Glomerular visceral epithelial cell (primary cell): ENCODE data around the gene ACSF3.
"Not testable (repeated sequence)": the region's sequence is repeated elsewhere in the genome, so short reads cannot be mapped to it uniquely, and the experiment has no call there.

Experiments used
- DNase-seq: peaks from one replicate; pipeline ENCODE4 v3.0.0-alpha.2; 2016; ENCODE audit errors: extremely low spot score

ACSF3 gene

DNA sequence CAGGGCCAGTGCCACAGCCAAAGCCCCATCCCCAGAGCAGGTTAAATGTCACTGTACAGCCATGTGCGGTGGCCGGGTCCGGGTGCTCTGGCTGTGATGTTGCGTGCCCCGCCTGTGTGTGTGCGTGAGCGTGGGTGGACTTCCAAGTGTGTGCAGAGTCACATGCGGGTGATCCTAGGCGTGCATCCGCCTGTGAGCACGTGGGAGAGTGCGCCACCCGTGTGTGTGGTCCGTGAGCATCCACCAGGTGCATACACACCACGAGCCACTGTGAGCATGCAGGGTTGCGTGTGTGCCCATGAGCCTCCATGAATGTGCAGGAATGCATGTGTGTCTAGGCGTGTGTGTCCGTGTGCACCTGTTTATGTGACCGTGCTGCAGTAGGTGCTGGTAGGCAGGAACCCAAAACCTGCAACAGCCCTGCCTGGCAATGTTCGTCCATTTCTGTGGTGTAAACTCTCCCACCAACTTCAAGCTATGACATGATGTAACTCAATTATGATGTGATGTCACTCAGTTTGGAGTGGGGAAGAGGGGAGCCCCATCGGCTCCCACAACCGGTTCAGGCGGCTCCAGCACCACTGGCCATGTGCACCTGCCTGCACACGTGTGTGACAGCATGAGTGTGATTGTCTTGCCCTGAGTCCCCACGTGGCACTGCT is 37.6 kb upstream of the ACSF3 start:
- no peak for DNase-seq

DNA sequence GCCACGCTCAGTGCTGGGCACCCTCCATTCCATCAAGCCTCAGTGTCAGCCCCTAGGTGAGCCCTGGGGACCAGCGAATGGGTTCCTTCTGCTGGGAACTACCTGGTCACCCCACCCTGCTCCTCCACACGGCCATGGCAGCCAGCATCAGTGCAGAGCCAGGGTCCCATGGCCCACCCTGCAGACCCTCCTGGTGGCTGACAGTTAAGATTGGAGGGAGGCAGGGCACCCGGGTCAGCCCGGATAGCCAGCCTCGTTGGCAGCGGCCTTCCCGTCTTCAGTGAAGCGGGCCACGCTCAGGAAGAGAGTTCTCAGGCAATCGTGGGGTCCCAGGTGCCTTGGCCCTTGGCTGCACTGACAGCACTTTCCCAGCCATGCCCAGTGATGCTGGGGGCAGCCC is 37.1 kb upstream of the ACSF3 start:
- DNase-seq = no peak

DNA sequence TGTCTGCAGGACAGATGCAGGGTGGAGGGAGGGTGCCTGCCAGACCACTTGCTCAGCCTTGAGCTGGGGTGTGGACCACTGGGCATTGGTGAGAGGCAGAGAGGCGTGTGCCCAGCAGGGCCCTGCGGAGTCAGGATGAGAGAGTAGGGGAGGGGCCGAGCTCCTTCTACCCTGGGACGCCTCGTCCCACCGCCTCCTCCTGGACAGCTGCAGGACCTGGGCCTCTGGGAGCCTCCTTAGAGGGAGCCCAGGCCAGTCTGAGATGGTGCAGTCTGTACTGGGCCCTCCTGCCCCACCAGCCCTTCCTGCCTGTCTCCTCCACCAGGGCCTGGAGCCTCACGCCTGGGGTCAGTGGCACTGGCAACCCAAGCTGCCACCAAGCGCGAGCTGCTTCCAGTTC is 35.9 kb upstream of the ACSF3 start:
- no peak for DNase-seq

DNA sequence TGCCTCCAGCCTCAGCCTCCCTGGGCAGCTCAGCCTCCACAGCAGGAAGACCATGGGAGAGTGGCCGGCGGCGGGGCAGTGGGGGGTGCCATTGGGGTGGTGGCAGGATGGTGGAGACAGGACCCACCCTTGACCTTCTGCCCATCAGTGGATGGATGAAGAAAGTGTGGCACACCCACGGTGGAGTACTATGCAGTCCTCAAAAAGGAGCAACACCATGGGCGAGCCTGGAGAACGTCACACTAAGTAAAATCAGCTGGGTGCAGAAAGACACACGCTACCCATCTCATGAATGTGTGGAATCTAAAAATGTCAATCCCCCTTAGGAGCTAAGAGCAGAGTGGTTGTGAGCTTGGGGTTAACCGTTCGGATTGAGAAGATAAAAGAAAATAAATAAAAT is 34.8 kb upstream of the ACSF3 start:
- DNase-seq = no peak

DNA sequence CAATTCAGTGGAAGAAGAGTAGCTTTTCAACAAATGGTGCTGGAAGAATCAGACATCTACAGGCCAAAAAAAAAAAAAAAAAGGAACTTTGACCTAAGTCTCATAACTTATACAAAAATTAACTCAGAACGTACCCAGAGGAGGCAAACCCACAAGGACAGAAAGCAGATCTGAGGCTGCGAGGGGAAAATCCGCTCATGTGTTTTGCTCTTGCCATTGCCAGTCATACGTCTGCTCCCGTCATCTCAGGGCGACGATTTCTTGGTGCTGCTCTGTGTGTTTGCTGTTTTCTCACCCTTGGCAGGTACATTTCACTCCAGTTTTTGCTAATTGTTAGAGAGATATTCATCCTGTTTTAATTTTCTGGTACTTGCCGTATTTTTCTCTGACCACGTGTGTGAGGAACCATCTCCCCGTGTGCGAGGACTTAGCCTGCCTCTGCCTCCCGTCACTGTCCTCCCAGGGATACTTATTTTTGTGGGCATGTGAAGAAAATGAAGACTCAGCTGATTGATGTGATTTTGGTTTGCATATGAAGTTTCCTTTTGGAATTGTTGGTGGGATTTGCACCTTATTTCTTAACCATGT is 33.4 kb upstream of the ACSF3 start:
- DNase-seq = no peak

DNA sequence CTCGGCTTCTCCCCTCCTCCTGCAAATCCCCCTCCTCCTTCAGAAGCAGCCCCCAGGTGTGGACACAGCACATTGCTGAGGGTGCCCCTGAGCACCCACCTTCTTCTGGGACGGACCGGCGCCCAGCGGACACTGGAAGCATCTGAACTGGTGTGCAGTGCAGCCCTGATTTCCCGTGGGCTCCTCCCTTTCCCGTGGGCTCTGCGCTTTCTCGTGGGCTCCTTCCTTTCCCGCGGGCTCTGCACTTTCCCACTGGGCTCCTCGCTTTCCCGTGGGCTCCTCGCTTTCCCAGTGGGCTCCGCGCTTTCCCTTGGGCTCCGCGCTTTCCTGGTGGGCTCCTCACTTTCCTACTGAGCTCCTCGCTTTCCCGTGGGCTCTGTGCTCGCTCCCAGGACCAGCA is 32.6 kb upstream of the ACSF3 start:
- DNase-seq = no peak

DNA sequence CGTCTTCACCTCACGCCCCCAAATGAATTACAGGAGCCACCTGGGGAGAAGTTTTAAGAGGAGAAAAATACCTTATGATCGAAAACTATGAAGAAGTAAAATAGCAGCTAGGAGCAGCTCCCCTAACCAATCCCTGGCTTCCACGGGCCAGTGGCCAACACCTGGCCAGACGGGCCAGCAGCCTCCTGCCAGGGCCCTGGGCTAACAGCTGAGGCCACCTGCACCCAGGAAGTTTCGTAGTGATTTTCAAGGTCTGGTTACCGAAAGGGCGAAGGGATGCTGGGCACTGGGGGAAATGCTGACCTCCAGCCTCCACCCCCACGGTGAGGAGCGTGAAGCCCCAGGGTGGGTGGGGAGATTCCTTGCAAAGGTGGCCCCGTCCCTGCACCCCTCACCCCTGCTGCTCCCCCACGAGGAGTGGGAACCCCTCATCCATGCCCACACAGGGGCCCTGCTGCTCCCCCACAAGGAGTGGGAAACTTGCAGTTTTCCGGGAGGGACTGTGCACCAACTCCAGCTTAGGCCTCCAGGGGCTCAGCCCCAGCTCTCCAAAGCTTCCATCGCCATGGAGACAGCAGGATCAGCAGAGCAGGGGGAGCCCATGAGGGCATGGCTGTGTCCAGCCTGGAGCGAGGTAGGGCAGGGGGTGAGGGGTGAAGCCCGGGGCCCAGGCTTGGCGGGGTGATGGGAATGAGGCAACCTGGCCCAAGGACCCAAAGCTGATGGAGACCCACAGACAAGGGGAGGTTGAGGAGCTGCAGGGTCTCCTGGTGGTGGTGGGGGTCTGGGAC is 31.9 kb upstream of the ACSF3 start:
- no peak for DNase-seq

DNA sequence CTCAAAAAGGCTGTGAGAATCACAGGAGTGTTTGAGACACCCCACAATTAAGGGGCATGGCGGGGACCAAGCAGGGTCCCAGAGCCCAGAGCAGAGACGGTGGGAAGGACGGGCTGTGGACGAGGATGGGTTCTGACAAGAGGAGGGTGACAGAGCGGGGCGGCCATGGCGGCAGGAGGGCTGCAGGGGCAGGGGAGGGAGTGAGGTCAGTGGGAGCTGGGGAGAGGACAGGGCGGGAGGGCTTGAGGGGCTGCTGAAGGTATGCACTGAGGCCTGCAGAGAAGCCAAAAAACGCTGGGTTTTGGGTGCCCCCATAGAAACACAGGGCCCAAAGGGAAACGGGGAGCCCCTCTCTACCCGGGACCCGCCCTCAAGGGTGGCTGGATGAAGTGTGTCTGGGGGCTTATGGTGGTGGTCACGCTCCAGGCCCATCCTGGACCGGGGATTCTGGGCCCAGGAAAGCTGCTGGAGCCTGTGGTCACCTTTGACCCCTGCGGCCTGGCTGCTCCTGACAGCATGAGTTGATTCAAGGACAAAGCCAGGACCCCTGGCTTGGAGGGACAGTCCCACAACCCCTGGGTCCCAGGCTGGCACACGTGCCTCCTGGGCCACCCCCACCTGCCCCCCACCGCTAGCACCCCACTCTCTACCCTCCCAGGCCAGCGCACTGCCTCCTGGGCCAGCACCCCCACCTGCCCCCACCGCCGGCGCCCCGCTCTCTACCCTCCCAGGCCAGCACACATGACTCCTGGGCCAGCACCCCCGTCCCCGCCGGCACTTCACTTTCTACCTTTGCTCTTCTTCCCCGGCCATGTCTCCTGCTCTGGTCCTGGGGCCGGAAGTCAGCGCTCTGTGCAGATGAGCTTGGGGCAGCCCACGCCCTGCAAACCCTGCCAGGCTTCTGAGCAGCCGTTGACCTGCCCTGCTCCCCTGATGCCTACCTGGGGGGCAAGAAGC is 31.0 kb upstream of the ACSF3 start:
- no peak for DNase-seq

DNA sequence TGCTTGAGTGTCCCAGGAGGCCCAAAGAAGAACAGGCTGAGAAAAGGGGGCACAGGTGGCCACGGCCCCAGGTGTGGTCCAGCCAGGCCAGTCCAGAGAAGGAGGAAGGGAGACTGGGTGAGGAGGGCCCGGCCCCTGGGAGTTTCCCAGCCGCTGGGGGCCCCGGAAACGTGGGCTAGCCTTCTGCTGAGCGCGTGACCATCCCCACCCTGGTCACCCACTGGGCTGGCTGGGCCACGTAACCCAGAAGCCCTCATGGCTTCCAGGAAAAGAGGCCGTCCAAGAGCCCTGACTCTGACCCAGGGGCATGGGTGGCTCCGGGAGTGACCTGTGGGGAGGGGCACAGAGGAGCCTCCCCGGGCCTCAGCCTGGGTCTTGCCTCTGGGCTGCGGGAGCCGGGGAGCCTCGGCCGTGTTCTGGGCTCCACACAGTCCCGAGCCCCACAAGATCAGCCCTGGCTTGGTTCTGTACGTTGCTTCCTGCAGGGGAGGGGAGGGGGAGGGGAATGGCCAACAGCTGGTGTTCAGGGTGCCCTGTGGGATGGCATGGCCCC is 29.8 kb upstream of the ACSF3 start:
- no peak for DNase-seq

DNA sequence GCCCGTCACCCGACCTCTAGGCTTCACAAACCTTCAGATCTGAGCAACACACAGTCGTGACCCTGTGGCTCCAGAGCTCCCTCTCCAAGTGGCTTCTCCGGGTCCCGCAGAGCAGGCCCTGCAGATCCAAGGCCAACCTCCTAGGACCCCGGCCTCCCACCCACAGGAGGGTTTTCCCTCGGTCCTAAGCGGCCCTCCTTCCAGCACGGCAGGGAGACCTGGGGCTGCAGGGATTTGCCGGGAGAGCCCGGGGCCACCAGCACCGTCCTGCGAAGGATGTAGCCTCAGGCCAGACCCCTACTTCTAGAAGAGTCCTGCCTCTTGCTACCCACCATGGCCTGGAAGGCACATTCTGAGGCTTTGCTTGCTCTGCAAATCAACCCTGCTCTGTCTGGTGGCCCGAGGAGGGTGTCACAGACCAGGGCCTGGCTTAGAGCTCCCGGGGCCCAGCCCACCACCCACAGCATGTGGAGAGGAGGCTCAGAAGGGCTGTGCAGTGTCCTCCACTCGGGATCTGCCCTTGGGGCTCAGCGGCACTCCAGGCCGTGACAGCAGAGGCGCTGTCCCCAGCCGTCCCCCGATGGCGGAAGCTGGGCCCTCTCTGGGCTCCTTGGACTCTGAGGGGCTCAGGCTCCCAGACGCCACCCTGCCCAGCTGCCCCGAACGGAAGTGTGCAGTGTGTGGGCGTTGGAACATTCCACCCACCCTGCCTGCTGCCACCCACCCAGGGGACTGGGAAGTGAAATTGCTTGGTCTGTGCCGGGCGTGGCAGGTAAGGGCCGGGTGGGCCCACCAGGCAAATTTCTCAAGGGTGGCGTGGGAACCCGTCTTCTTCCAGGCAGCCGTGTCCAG is 28.8 kb upstream of the ACSF3 start:
- DNase-seq = no peak

DNA sequence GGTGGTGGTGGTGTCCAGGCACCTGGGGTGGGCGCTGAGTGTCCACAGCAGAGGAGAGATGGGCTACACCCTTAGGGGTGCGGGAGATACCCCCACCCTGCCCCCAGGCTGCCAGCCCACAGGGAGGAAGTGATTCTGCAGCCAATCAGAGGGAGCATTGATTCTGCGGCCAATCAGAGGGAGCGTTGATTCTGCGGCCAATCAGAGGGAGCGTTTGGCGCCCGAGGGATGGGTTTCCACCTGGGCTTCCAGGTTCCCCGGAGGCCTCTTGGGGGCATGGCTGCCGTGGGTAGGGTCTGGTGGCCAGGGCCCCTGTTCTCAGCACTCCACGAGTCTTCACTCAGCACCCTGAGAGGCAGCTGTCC is 28.2 kb upstream of the ACSF3 start:
- DNase-seq = no peak

DNA sequence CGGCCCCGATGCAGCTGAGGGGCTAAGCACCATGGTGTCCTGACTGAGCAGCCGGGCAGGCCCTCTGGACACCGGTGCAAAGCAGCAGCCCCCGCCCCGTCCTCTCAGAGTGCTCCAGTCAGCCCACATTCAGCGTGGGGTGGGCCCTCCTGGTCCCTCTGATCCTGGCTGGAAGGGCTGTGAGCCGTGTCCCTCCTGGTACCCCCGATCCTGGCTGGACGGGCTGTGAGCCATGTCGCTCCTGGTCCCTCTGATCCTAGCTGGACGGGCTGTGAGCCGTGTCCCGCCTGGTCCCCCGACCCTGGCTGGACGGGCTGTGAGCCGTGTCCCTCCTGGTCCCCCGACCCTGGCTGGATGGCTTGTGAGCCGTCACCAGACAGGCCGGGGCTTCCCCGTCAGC is 26.9 kb upstream of the ACSF3 start:
- no peak for DNase-seq

DNA sequence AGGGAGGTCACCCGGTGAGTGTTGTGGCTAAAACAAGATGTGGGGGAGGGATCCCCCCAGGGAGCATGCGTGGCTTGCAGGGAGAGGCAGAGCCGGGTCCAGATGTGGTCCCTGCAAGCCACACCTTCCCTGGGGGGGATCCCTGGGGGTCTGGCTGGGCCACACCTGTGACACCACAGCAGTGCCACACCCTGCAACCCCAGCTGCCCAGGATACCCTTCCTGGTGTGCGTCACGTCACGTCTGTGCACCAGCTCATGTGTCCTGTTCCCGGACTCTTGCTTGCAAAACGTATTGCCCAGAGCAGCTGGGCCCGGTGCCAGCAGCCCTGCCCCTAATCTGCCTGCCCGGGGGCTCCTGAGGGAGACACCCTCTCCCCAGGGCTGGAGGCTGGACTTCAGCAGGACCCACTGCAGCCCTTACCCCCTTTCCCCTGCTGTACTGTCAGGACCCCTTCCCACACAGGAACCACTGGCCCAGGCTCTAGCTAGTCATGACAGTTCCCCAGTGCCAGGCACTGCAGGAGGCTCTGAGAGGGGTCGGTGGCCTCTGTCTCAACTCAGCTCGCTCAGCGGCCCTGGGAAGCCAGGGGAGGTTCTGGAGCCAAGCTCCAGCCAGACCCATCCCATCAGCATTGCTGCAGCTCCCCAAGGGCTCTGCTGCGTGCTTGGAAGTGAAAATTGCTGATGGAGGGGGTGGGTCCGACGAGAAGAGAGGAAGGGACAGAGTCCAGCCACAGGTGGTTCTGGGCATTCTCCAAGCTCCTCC is 25.8 kb upstream of the ACSF3 start:
- no peak for DNase-seq

DNA sequence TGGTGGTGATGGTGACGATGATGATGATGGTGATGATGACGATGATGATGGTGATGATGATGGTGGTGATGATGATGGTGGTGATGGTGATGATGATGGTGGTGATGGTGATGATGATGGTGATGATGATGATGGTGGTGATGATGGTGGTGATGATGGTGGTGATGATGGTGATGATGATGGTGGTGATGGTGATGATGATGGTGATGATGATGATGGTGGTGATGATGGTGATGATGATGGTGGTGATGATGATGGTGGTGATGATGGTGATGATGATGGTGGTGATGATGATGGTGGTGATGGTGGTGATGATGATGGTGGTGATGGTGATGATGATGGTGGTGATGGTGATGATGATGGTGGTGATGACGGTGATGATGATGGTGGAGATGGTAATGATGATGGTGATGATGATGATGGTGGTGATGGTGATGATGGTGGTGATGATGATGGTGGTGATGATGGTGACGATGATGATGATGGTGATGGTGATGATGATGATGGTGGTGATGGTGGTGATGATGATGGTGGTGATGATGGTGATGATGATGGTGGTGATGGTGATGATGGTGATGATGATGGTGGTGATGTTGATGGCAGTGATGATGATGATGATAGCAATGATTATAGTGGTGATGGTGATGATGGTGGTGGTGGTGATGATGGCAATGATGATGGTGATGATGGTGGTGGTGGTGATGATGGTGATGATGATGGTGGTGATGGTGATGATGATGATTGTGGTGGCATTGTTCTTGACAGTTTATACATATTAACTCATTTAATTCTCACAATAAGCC is 24.6 kb upstream of the ACSF3 start:
- not testable (repeated sequence) for DNase-seq

DNA sequence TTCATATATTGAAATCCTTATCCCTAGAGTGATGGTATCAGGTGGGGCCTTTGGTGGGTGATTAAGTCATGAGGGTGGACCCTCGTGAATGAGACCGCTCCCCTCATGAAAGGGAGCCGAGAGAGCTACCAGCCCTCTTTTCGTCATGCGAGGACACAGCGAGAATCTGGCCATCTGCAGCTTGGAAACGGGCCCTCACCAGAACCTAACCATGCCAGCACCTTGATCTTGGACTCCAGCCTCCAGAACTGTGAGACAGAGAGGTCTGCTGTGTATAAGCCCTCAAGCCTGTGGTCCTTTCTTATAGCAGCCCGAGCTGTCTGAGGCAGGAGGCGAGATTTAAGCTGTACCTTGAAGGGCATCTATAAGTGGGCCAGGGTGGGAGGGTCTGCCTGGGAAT is 23.7 kb upstream of the ACSF3 start:
- no peak for DNase-seq

DNA sequence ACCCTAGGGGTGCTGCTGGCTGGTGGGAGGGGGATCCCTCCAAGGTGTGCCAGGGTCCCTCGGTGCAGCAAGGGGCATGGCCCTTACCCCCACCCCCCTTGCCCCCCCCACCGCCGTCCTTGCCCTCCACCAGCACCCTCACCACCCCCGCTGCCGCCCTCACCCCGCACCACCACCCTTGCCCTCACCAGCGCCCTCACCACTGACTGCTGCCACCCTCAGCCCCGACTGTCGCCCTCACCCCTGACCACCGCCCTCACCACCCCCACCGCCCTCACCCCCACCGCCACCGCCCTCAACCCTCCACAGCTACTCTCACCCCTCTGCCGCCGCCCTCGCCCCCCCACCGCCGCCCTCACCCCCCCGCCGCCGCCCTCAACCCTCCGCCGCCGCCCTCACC is 23.1 kb upstream of the ACSF3 start:
- DNase-seq = no peak

DNA sequence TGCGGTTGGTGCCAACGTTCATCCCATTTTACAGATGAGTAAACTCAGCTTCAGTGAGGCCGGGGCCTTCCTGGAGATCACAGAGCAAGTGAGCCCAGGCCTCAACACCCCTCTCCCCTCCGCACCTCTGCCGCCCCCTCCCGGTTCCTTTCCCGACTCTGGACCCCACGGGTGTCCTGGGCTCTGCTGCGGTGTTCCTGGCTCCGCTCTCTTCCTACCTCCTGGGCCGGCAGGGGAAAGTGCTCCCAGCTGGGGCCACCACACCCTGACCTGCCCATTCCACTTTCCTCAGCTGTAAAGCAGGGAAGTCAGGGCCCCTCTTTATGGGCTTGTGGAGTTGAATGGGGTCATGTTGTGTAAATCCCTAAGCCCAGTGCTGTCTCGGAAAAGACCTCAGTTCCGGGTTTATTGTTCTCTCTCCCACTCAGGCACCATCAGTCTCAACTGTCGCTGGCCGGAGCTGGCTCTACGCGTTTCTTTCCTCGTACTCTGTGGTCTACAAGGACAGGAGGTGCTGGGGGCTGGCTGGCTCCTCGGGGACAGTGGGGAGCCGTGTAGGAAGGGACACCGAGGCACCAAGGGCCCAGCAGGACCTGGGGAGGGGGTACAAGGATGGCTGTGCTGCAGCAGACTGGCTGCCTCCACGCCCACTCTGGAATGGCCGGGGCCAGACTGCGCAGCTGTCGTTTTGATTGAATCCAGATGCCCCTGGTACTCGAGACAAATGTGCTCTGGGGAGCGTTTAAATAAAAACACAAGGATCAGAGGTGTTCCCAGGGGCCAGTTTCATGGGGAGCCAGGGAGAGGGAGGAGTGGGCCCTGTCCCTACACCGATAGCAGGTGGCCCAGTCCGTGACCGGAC is 21.7 kb upstream of the ACSF3 start:
- no peak for DNase-seq

DNA sequence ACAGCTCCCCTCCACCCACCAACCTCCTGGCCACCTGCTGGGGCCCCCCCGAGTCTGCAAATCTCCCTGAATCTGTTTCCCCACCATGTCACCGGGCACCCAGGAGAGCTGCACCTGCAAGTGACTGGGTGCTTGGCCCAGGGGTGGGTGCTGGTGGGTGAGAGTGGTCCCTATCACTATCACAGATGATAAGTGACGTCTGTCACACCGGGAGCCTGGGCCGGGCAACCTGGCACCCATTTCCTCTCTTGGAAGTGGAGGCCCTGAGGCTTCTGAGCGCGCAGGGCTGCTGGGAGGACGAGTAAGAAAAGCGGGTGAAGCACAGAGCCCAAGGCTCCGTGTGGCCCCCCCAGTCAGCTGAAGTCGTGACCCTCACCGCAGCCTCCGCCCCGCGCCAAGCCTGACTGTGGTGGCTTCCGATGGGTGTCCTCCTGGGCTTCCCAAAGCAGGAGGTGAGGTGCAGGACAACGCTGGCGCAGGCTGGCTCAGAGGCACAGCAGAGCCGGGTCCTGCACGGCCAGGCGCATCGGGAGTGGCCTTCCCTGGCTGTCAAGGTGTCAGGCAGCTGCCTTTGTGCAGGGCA is 21.0 kb upstream of the ACSF3 start:
- DNase-seq = no peak
